ENCODE results near the gene GFPT1.

Gene GFPT1

DNA sequence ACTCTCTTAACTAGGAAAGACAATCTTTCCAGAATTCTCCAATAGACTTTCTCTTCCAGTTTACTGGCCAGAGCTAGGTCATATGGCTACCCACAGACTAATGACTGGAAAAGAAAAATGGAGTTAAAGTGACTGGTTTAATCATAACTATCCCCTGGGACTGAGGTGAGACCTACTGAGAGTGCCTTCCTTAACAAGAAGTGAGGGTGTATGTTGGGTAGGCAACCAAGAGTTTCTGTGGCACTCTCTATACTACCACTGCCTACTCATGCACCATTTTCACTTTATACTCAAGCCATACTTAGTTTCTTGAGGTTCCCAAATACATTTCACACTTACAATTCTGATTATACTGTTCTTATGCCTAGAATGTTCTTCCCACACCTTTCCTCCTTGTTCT lies 6.9 kb upstream of the GFPT1 start:
- no peak overlapping the region for H3K4me3 ChIP-seq (ENCODE audit: low read depth, low read length)
- no peak for TF ChIP-seq CTCF (IDR thresholded peaks at IDR 0.05; ENCODE audit: borderline replicate concordance, insufficient read depth, low read depth, low read length)

GRCh38 chr2:69390471-69390870 lies 3.4 kb upstream of the GFPT1 start:
- H3K4me3 ChIP-seq (ENCODE audit: low read depth, low read length), result no peak overlapping the region
- no peak for TF ChIP-seq CTCF (IDR thresholded peaks at IDR 0.05; ENCODE audit: borderline replicate concordance, insufficient read depth, low read depth, low read length)

GRCh38 chr2:69390001-69390400 lies 3.0 kb upstream of the GFPT1 start:
- H3K4me3 ChIP-seq (ENCODE audit: low read depth, low read length), result no peak overlapping the region
- no peak for TF ChIP-seq CTCF (IDR thresholded peaks at IDR 0.05; ENCODE audit: borderline replicate concordance, insufficient read depth, low read depth, low read length)

DNA sequence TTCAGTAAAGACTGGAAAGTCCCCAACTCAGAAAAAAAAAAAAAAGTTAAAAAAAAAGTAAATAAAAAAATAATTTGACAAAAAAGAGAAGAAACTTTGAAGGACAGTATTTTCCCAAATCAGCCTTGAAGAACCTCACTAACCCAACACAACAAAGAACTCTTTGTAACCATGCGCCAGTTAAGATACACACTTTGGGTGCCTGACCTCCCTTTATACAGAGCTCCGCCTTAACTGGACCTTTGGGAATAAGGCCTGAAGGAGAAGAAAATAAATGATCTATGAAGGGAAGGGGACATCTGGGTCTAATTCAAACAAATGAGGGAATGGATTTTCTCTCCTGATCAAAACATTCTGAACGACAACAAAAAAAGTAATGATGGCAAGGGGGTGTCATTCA lies 2.2 kb upstream of the GFPT1 start:
- no peak for TF ChIP-seq CTCF (IDR thresholded peaks at IDR 0.05; ENCODE audit: borderline replicate concordance, insufficient read depth, low read depth, low read length)
- no peak overlapping the region for H3K4me3 ChIP-seq (ENCODE audit: low read depth, low read length)

GRCh38 chr2:69387770-69388481 lies 899 bp upstream of the GFPT1 start:
- no peak for TF ChIP-seq CTCF (IDR thresholded peaks at IDR 0.05; ENCODE audit: borderline replicate concordance, insufficient read depth, low read depth, low read length)
- peak overlapping the region; percentile 52 for H3K4me3 ChIP-seq (ENCODE audit: low read depth, low read length)

DNA sequence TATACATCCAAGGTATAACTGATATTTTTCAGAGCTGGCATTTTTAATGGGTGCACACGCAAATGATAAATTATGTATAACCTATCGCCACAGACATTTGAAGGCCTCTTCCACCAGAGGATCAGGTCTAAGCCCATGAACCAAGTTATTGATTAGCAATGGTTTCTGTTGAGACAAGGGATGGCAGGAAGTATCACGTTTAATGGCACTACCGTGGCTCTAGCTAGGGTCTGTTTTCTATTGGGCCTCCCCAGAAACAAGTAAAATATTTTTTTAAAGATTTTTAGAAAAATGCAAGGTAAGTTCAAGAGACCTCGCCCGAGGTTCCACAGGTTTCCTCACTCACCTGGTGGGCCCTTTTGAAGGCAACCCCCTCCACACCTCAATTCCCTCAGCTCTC lies 667 bp downstream of the GFPT1 start:
- H3K4me3 ChIP-seq (ENCODE audit: low read depth, low read length), result peak overlapping the region; percentile 80
- TF ChIP-seq CTCF (IDR thresholded peaks at IDR 0.05; ENCODE audit: borderline replicate concordance, insufficient read depth, low read depth, low read length), result no peak

DNA sequence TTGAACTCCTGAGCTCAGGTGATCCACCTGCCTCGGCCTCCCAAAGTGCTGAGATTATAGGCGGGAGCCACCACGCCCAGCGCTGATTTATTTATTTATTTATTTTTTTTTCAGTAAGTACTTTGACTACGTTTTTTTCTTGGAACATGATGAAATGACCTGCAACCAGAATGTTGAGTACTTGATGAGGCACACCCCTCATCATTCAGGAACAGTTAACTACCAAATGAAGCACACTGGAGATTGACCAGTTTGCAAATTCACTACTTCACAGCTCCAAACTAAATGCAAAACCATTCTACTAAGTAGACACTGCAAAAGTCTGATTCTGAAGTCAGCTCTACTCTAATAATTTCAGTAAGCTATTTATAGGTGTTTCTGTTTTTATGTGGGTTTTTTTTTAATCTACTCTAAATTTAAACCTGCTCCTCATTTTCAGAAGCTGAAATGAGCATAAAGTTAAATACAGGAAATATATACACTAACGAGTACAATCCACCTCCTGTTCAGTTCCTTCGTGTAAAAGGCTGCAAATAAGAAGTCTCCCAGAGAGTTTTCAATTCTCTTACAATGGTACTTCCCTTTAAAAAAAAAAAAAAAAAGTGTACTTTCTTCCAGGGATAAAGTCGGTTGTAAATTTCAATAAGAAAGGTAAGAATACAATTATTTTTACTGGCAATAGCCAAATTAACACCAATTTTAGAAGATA lies 1.4 kb downstream of the GFPT1 start:
- H3K4me3 ChIP-seq (ENCODE audit: low read depth, low read length), result no peak overlapping the region
- no peak for TF ChIP-seq CTCF (IDR thresholded peaks at IDR 0.05; ENCODE audit: borderline replicate concordance, insufficient read depth, low read depth, low read length)

Measured in GM12875 (cell line).